Stimulated activated CD8-positive, alpha-beta memory T cell treated with anti-CD3 and anti-CD28 coated beads, Interleukin-7, amount 100 ng/mL, for 24 hours (primary cell): ENCODE results near the gene SMARCD3.

Experiments used
- DNase-seq: peaks from one replicate; pipeline ENCODE4 v3.0.0-alpha.2; 2020; ENCODE audit warnings: low read depth

The SMARCD3 gene

GRCh38 chr7:151248346-151249033, at the start of gene SMARCD3:
TSS of gene SMARCD3 (minus strand) at chr7:151248694. CDS start at chr7:151248562, 132 bp downstream.
- DNase-seq = no peak

GRCh38 chr7:151296202-151296992, 47.9 kb upstream of the SMARCD3 start:
- DNase-seq = no peak

- DNase-seq = no peak
These were observed 44.4 kb upstream of the SMARCD3 start for GRCh38 chr7:151292850-151293249.

- no peak for DNase-seq
These were observed 42.7 kb upstream of the SMARCD3 start for GRCh38 chr7:151291206-151291605.

- DNase-seq = no peak
These were observed 41.9 kb upstream of the SMARCD3 start for GRCh38 chr7:151290355-151290760.

GRCh38 chr7:151289891-151290290, 41.4 kb upstream of the SMARCD3 start:
- DNase-seq = no peak

GRCh38 chr7:151286148-151286547, 37.7 kb upstream of the SMARCD3 start:
- DNase-seq = no peak

- DNase-seq = no peak
These were observed 34.8 kb upstream of the SMARCD3 start for GRCh38 chr7:151283302-151283701.

- DNase-seq = no peak
These were observed 33.6 kb upstream of the SMARCD3 start for GRCh38 chr7:151282111-151282510.

GRCh38 chr7:151281686-151282085, 33.2 kb upstream of the SMARCD3 start:
- no peak for DNase-seq

GRCh38 chr7:151280388-151281019, 32.0 kb upstream of the SMARCD3 start:
- DNase-seq = no peak

GRCh38 chr7:151279868-151280267, 31.4 kb upstream of the SMARCD3 start:
- DNase-seq = no peak

- no peak for DNase-seq
These were observed 30.5 kb upstream of the SMARCD3 start for GRCh38 chr7:151278949-151279348.

GRCh38 chr7:151277631-151278030, 29.1 kb upstream of the SMARCD3 start:
- no peak for DNase-seq

- peak; percentile 15 for DNase-seq
These were observed 28.4 kb upstream of the SMARCD3 start for GRCh38 chr7:151276666-151277590.

GRCh38 chr7:151275813-151276577, 27.5 kb upstream of the SMARCD3 start:
- DNase-seq = no peak

GRCh38 chr7:151274936-151275812, 26.7 kb upstream of the SMARCD3 start:
- no peak for DNase-seq

- no peak for DNase-seq
These were observed 25.9 kb upstream of the SMARCD3 start for GRCh38 chr7:151274396-151274795.

GRCh38 chr7:151273651-151274390, 25.3 kb upstream of the SMARCD3 start:
- no peak for DNase-seq
